ENCODE data around the gene WNK2.

- TF ChIP-seq CTCF (IDR thresholded peaks at IDR 0.05; ENCODE audit: low read depth, low read length) (no peak), EZH2phosphoT487 (IDR thresholded peaks at IDR 0.05; ENCODE audit: low read depth) (no peak)
Measured at GRCh38 chr9:93230601-93231000, 46.7 kb downstream of the WNK2 start.

Data from OCI-LY3 (cell line).